ENCODE results near the gene POU2F1.
A peak's percentile ranks its signal among the peaks of the same experiment; 100 is the strongest.

Gene POU2F1

DNA sequence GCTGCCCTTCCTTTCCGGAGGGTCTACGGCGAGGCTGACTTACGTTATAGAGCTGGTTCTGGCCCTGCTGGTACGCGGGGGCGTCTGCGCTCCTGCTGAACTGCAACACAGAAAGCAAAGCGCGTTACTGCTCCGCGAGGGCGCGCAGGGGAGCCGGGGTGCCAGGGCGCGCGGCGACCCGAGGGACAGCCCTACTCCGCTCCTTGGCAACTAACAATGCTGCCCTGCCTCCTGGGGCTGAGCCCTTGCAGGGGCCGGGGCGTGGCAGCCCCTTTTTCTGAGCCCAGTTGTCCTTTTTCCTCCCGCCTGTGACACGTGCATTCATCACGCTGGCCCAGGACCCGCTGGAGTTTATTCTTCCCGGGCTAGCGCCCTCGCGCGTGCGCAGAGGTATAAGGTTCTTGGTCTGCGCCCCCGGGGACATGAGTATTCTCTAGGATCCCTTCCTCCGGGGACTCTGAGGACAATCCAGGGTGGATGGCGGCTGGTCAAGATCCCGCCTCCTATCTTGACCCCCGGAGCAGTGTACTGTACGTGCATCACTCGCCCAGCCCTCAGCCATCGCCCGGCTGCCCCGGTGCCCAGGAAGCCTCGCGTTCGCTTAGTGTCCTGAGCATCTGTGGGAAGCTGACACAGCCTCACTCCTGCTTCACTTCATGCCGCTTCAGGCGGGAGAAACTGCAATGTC, 218.8 kb downstream of the POU2F1 start:
- no peaks in the 10 kb centered on the region for H4K20me1 ChIP-seq (ENCODE audit: insufficient read depth, low read length)
- no peaks in the 10 kb centered on the region for H3F3A ChIP-seq (ENCODE audit: insufficient read depth, low read length)
- H3K4me1 ChIP-seq (ENCODE audit: low read length) = peaks cover 3% of the 10 kb centered on the region; the same call in 1 of the 2 replicates
- no peaks in the 10 kb centered on the region for H3K9me3 ChIP-seq (replicated peaks; ENCODE audit: insufficient read depth, low read length)
- no peak overlapping the region for H3K27ac ChIP-seq (ENCODE audit: low read length)
- H2AFZ ChIP-seq (ENCODE audit: low read length) = peak overlapping the region; percentile 81
- no peaks in the 10 kb centered on the region for H3K79me2 ChIP-seq (ENCODE audit: low read length)
- peak; percentile 61 for DNase-seq
- H3K27me3 ChIP-seq (replicated peaks; ENCODE audit: insufficient read depth, low read length) = 0 out of 2 replicates have a peak, but pooled peaks cover 3% of the 10 kb centered on the region
- H3K9me2 ChIP-seq (replicated peaks; ENCODE audit: insufficient read depth, low read length) = no peaks in the 10 kb centered on the region
- peak overlapping the region; percentile 79 for H3K4me2 ChIP-seq (ENCODE audit: low read depth, low read length)
- H3K9ac ChIP-seq (ENCODE audit: low read length) = peak overlapping the region; percentile 7; the same call in 1 of the 2 replicates
- no peaks in the 10 kb centered on the region for H3K36me3 ChIP-seq (replicated peaks; ENCODE audit: insufficient read depth, low read length)
- H3K4me3 ChIP-seq (ENCODE audit: low read length) = peak overlapping the region; percentile 49
- TF ChIP-seq, protein P1, sequence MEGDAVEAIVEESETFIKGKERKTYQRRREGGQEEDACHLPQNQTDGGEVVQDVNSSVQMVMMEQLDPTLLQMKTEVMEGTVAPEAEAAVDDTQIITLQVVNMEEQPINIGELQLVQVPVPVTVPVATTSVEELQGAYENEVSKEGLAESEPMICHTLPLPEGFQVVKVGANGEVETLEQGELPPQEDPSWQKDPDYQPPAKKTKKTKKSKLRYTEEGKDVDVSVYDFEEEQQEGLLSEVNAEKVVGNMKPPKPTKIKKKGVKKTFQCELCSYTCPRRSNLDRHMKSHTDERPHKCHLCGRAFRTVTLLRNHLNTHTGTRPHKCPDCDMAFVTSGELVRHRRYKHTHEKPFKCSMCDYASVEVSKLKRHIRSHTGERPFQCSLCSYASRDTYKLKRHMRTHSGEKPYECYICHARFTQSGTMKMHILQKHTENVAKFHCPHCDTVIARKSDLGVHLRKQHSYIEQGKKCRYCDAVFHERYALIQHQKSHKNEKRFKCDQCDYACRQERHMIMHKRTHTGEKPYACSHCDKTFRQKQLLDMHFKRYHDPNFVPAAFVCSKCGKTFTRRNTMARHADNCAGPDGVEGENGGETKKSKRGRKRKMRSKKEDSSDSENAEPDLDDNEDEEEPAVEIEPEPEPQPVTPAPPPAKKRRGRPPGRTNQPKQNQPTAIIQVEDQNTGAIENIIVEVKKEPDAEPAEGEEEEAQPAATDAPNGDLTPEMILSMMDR (IDR thresholded peaks at IDR 0.05; ENCODE audit: low read length) = peak; percentile 33
- no peak for TF ChIP-seq EZH2phosphoT487 (IDR thresholded peaks at IDR 0.05; ENCODE audit: low read length)

DNA sequence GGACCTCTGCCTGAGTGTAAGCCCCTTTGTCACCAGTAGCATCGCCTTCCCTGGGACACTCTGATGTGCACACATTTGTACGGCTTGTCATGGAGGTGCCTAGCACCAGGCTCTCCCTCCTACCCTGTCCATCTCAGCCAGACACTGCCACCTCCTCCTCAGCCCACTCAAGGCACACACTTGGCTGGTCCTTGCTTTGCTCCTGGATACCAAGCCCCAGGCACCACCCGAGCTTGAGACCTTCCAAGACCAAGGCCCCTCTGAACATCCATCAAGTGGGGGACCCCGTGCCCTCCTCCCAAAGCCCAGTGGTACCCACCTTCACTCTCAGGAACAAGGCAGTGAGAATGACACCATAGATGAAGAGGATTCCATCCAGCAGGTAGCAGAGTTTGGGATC, 219.7 kb downstream of the POU2F1 start:
- no peaks in the 10 kb centered on the region for H3K9me2 ChIP-seq (replicated peaks; ENCODE audit: insufficient read depth, low read length)
- no peak overlapping the region for H3K4me3 ChIP-seq (ENCODE audit: low read length)
- no peak for DNase-seq
- no peak for TF ChIP-seq EZH2 (optimal IDR thresholded peaks at IDR 0.05; ENCODE audit: low read depth, low read length)
- TF ChIP-seq EZH2phosphoT487 (IDR thresholded peaks at IDR 0.05; ENCODE audit: low read length) = no peak
- TF ChIP-seq, protein P1 (IDR thresholded peaks at IDR 0.05; ENCODE audit: low read length) = no peak
- H3K27me3 ChIP-seq (replicated peaks; ENCODE audit: insufficient read depth, low read length) = 0 out of 2 replicates have a peak, but pooled peaks cover 3% of the 10 kb centered on the region
- no peaks in the 10 kb centered on the region for H3K79me2 ChIP-seq (ENCODE audit: low read length)
- H3K36me3 ChIP-seq (replicated peaks; ENCODE audit: insufficient read depth, low read length) = no peaks in the 10 kb centered on the region
- peaks cover 3% of the 10 kb centered on the region; the same call in 1 of the 2 replicates for H3K4me1 ChIP-seq (ENCODE audit: low read length)
- no peaks in the 10 kb centered on the region for H4K20me1 ChIP-seq (ENCODE audit: insufficient read depth, low read length)
- no peaks in the 10 kb centered on the region for H3K9me3 ChIP-seq (replicated peaks; ENCODE audit: insufficient read depth, low read length)
- no peak overlapping the region for H2AFZ ChIP-seq (ENCODE audit: low read length)
- no peaks in the 10 kb centered on the region for H3F3A ChIP-seq (ENCODE audit: insufficient read depth, low read length)
- H3K4me2 ChIP-seq (ENCODE audit: low read depth, low read length) = no peak overlapping the region
- no peak overlapping the region for H3K9ac ChIP-seq (ENCODE audit: low read length)
- H3K27ac ChIP-seq (ENCODE audit: low read length) = no peak overlapping the region

DNA sequence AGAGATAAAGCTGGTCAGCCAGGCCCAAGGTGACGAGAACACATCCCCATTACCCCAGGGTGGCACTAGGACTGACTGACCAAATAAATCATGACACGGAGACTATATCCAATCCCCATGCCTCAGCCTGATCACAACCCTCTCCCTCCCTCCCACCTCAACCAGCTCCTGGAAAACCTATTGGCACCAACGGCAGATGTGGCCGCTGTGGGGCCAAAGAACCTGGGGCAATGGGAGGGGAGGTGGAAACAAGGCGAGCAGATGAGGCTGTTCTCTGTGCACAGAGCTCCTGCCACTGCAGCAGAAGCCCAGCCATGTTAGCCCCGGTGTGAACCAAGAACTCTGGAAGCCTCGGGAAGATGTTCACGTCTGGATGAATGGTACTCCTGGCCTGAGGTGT, 220.1 kb downstream of the POU2F1 start:
- 0 out of 2 replicates have a peak, but pooled peaks cover 3% of the 10 kb centered on the region for H3K27me3 ChIP-seq (replicated peaks; ENCODE audit: insufficient read depth, low read length)
- no peak overlapping the region for H3K4me2 ChIP-seq (ENCODE audit: low read depth, low read length)
- H2AFZ ChIP-seq (ENCODE audit: low read length) = no peak overlapping the region
- H4K20me1 ChIP-seq (ENCODE audit: insufficient read depth, low read length) = no peaks in the 10 kb centered on the region
- H3K27ac ChIP-seq (ENCODE audit: low read length) = no peak overlapping the region
- no peaks in the 10 kb centered on the region for H3K9me2 ChIP-seq (replicated peaks; ENCODE audit: insufficient read depth, low read length)
- TF ChIP-seq EZH2phosphoT487 (IDR thresholded peaks at IDR 0.05; ENCODE audit: low read length) (no peak), EZH2 (optimal IDR thresholded peaks at IDR 0.05; ENCODE audit: low read depth, low read length) (no peak)
- TF ChIP-seq, protein P1 (IDR thresholded peaks at IDR 0.05; ENCODE audit: low read length) = no peak
- H3K4me1 ChIP-seq (ENCODE audit: low read length) = peaks cover 3% of the 10 kb centered on the region; the same call in 1 of the 2 replicates
- no peaks in the 10 kb centered on the region for H3F3A ChIP-seq (ENCODE audit: insufficient read depth, low read length)
- DNase-seq = no peak
- no peaks in the 10 kb centered on the region for H3K79me2 ChIP-seq (ENCODE audit: low read length)
- H3K9me3 ChIP-seq (replicated peaks; ENCODE audit: insufficient read depth, low read length) = no peaks in the 10 kb centered on the region
- no peak overlapping the region for H3K9ac ChIP-seq (ENCODE audit: low read length)
- no peaks in the 10 kb centered on the region for H3K36me3 ChIP-seq (replicated peaks; ENCODE audit: insufficient read depth, low read length)
- H3K4me3 ChIP-seq (ENCODE audit: low read length) = no peak overlapping the region
